ENCODE measurements around the gene GUCY1B1. TPM values are rescaled to one million over a fixed set of nuclear protein-coding genes. Genes with fewer than 3 reads are reported as not detected.

The GUCY1B1 gene
- total RNA-seq, 4 donors from 2014 or later, result 4.3 to 8.1 (median 5.5) TPM

GRCh38 chr4:155762334-155762733 is 3.5 kb downstream of the GUCY1B1 start:
- H3K36me3 ChIP-seq, result no peaks in the 10 kb centered on the region
- TF ChIP-seq CTCF (IDR thresholded peaks at IDR 0.05 in 4 of 5, conservative IDR thresholded peaks at IDR 0.05 in 1 of 5) (no peak), POLR2A (IDR thresholded peaks at IDR 0.05) (no peak)
- DNase-seq, result no peak
- peaks cover 0 to 4% of the 10 kb centered on the region in 2 donors for H3K4me1 ChIP-seq
- H3K9me3 ChIP-seq, result no peaks in the 10 kb centered on the region
- no peak overlapping the region for H3K4me3 ChIP-seq
- in situ Hi-C loops (cut with MboI; ENCODE audit: low sequenced_read_pairs in 4 of 4) (no loop called here), intact Hi-C loops (cut with DNase I; ENCODE audit: low total_unique reads) (loop anchor here (10.0 kb wide), 1 partner anchor 68 kb away; no protein-coding TSS in a partner anchor)
- peaks cover 0 to 17% (median 6%) of the 10 kb centered on the region in 3 donors for H3K27me3 ChIP-seq
- ATAC-seq, result no peak
- H3K27ac ChIP-seq, result peak overlapping the region in 1 of 4 donors; percentile 28

GRCh38 chr4:155763551-155763950 is 4.7 kb downstream of the GUCY1B1 start:
- ATAC-seq (no peak), DNase-seq (no peak)
- intact Hi-C loops (cut with DNase I; ENCODE audit: low total_unique reads), result loop anchor here (10.0 kb wide), 1 partner anchor 69 kb away; no protein-coding TSS in a partner anchor
- no peaks in the 10 kb centered on the region for H3K36me3 ChIP-seq
- in situ Hi-C loops (cut with MboI; ENCODE audit: low sequenced_read_pairs in 4 of 4), result no loop called here
- H3K4me3 ChIP-seq, result no peak overlapping the region
- H3K9me3 ChIP-seq, result no peaks in the 10 kb centered on the region
- peaks cover 0 to 4% of the 10 kb centered on the region in 2 donors for H3K4me1 ChIP-seq
- TF ChIP-seq POLR2A (IDR thresholded peaks at IDR 0.05) (no peak), CTCF (IDR thresholded peaks at IDR 0.05 in 4 of 5, conservative IDR thresholded peaks at IDR 0.05 in 1 of 5) (no peak)
- H3K27me3 ChIP-seq, result peaks cover 0 to 17% (median 6%) of the 10 kb centered on the region in 3 donors
- no peak overlapping the region for H3K27ac ChIP-seq

GRCh38 chr4:155765149-155765548 is 6.3 kb downstream of the GUCY1B1 start:
- DNase-seq (no peak), ATAC-seq (no peak)
- in situ Hi-C loops (cut with MboI; ENCODE audit: low sequenced_read_pairs in 4 of 4), result no loop called here
- H3K9me3 ChIP-seq, result no peaks in the 10 kb centered on the region
- TF ChIP-seq CTCF (IDR thresholded peaks at IDR 0.05 in 4 of 5, conservative IDR thresholded peaks at IDR 0.05 in 1 of 5) (no peak), POLR2A (IDR thresholded peaks at IDR 0.05) (no peak)
- H3K36me3 ChIP-seq, result no peaks in the 10 kb centered on the region
- H3K4me3 ChIP-seq, result no peak overlapping the region
- peaks cover 0 to under 1% of the 10 kb centered on the region in 2 donors for H3K4me1 ChIP-seq
- peaks cover 0 to 2% (median 0%) of the 10 kb centered on the region in 3 donors for H3K27me3 ChIP-seq
- intact Hi-C loops (cut with DNase I; ENCODE audit: low total_unique reads), result loop anchor here (10.0 kb wide), 1 partner anchor 70 kb away; no protein-coding TSS in a partner anchor
- no peak overlapping the region for H3K27ac ChIP-seq

- Histone ChIP-seq H3K27me3 (no peaks in the 10 kb centered on the region), H3K4me1 (no peaks in the 10 kb centered on the region), H3K9me3 (no peaks in the 10 kb centered on the region), H3K36me3 (no peaks in the 10 kb centered on the region), H3K27ac (no peak overlapping the region), H3K4me3 (no peak overlapping the region)
- ATAC-seq (no peak), DNase-seq (no peak)
- no peak for TF ChIP-seq CTCF (IDR thresholded peaks at IDR 0.05 in 4 of 5, conservative IDR thresholded peaks at IDR 0.05 in 1 of 5)
- no peak for TF ChIP-seq POLR2A (IDR thresholded peaks at IDR 0.05)
- intact Hi-C loops (cut with DNase I; ENCODE audit: low total_unique reads), result loop anchor here (10.0 kb wide), 1 partner anchor 72 kb away; no protein-coding TSS in a partner anchor
- in situ Hi-C loops (cut with MboI; ENCODE audit: low sequenced_read_pairs in 4 of 4), result no loop called here
These were observed 7.8 kb downstream of the GUCY1B1 start for GRCh38 chr4:155766622-155767021.

- Histone ChIP-seq H3K27me3 (no peaks in the 10 kb centered on the region), H3K9me3 (no peaks in the 10 kb centered on the region), H3K4me1 (no peaks in the 10 kb centered on the region), H3K27ac (no peak overlapping the region), H3K36me3 (no peaks in the 10 kb centered on the region), H3K4me3 (no peak overlapping the region)
- intact Hi-C loops (cut with DNase I; ENCODE audit: low total_unique reads) (loop anchor here (10.0 kb wide), 1 partner anchor 74 kb away; no protein-coding TSS in a partner anchor), in situ Hi-C loops (cut with MboI; ENCODE audit: low sequenced_read_pairs in 4 of 4) (no loop called here)
- TF ChIP-seq POLR2A (IDR thresholded peaks at IDR 0.05), result no peak
- DNase-seq, result no peak
- ATAC-seq, result no peak
These were observed 9.5 kb downstream of the GUCY1B1 start for GRCh38 chr4:155768370-155768769.

Data from gastrocnemius medialis (tissue), 4 donors.